HepG2 (cell line): ENCODE data around the gene FBLIM1. TPM values are rescaled to one million over a fixed set of nuclear protein-coding genes. Genes with fewer than 3 reads are reported as not detected.
A peak's percentile ranks its signal among the peaks of the same experiment; 100 is the strongest.

Source experiments
- ATAC-seq: fragments of 200-7000 bp; cut with Tn5 transposase; 3 replicates; pipeline ENCODE4 v1.9.1; 2020; ENCODE audit warnings: mild to moderate bottlenecking, moderate library complexity
- BruUV-seq: library from RNA; stranded (reverse); fragments of 400-500 nt; replicated peaks from 2 replicates; lab custom pipeline; 2021; lab: Mats Ljungman, UMichigan
- CTCF ChIA-PET: fragments of 300-600 bp; formaldehyde crosslinking; extraction: SDS; loops from one replicate; lab custom pipeline; 2021; ENCODE audit warnings: low total read pairs, inconsistent platforms, low intra/inter-chr PET ratio; lab: Yijun Ruan, JAX
- POLR2A ChIA-PET: fragments of 350-600 bp; sonication (Branson Sonifier 250); formaldehyde crosslinking; loops from one replicate; lab custom pipeline; 2020; ENCODE audit warnings: antibody characterized with exemption, inconsistent platforms; lab: Yijun Ruan, JAX
- DNase-seq: peaks from one replicate; pipeline ENCODE4 v3.0.0-alpha.2; 2015; ENCODE audit warnings: low spot score
- FAIRE-seq: peaks from 3 replicates; lab custom pipeline; 2011; peaks lifted over from hg19 to GRCh38; lab: Jason Lieb, UNC
- H2AFZ ChIP-seq: one replicate; pipeline ENCODE4 v1.6.1; 2011; ENCODE audit warnings: low read length, inconsistent platforms
- H3K27ac ChIP-seq: fragments of 300-600 bp; 3 replicates; pipeline ENCODE4 v1.8.0; 2011; ENCODE audit warnings: mixed run types, mild to moderate bottlenecking, mixed read lengths, low read length, inconsistent platforms; ENCODE audit not compliant: insufficient read depth; ENCODE audit errors: extremely low read length
- H3K27me3 ChIP-seq, 2 experiments: fragments of 200-600 bp in 1 of 2; 2 replicates in 1 of 2; 3 replicates in 1 of 2; pipeline versions ENCODE4 v1.6.0 to v1.8.0; 2011; ENCODE audit warnings: low read length in 2 of 2, mild to moderate bottlenecking in 2 of 2, moderate library complexity in 2 of 2, inconsistent platforms in 1 of 2; ENCODE audit not compliant: insufficient read depth in 2 of 2, control insufficient read depth in 1 of 2
- H3K36me3 ChIP-seq, 2 experiments: fragments of 200-600 bp in 1 of 2; replicated peaks in 1 of 2; 2 replicates in 1 of 2; 3 replicates in 1 of 2; pipeline versions ENCODE4 v1.5.1 to v1.8.0; 2011; ENCODE audit warnings: low read length in 2 of 2, inconsistent platforms in 1 of 2; ENCODE audit not compliant: insufficient read depth in 2 of 2, control insufficient read depth in 1 of 2
- H3K4me1 ChIP-seq: 2 replicates; pipeline ENCODE4 v1.5.1; 2012; ENCODE audit warnings: low read length, inconsistent platforms; ENCODE audit not compliant: insufficient read depth
- H3K4me2 ChIP-seq: 2 replicates; pipeline ENCODE4 v1.6.0; 2011; ENCODE audit warnings: low read depth, low read length, inconsistent platforms
- H3K4me3 ChIP-seq, 3 experiments: fragments of 200-600 bp in 1 of 3; sonication (generic), shearing (Covaris generic) in 1 of 3; replicated peaks in 1 of 3; 2 replicates each; pipeline ENCODE4 v1.5.1; 2011 to 2016; ENCODE audit warnings: low read length in 3 of 3, inconsistent platforms in 2 of 3, low read depth in 2 of 3, mild to moderate bottlenecking in 2 of 3, control low read depth in 1 of 3, mixed read lengths in 1 of 3; ENCODE audit not compliant: insufficient read depth in 1 of 3
- H3K79me2 ChIP-seq: one replicate; pipeline ENCODE4 v1.6.1; 2011; ENCODE audit warnings: low read length, inconsistent platforms; ENCODE audit not compliant: insufficient read depth
- H3K9ac ChIP-seq: 2 replicates; pipeline ENCODE4 v1.6.0; 2011; ENCODE audit warnings: mild to moderate bottlenecking, low read depth, low read length, inconsistent platforms; ENCODE audit not compliant: insufficient read depth
- H3K9me3 ChIP-seq: 2 replicates; pipeline ENCODE4 v1.5.1; 2012; ENCODE audit warnings: mild to moderate bottlenecking, low read length
- H4K20me1 ChIP-seq: 2 replicates; pipeline ENCODE4 v1.6.0; 2011; ENCODE audit warnings: inconsistent platforms, mild to moderate bottlenecking, low read length, moderate library complexity; ENCODE audit not compliant: insufficient read depth
- ERF ChIP-seq: IDR thresholded peaks from 2 replicates; pipeline ENCODE4 v1.6.1; 2018; ENCODE audit warnings: missing biosample characterization, missing genetic modification reagents
- SAP130 ChIP-seq: IDR thresholded peaks from 2 replicates; pipeline ENCODE4 v1.6.1; 2016; ENCODE audit warnings: low read depth
- STAG1 ChIP-seq: sonication (generic); formaldehyde crosslinking; IDR thresholded peaks from 2 replicates; pipeline ENCODE4 v1.4.0; 2020; ENCODE audit warnings: missing genetic modification reagents
- TFAP4 ChIP-seq: sonication (generic); IDR thresholded peaks from 2 replicates; pipeline ENCODE4 v1.6.1; 2016; ENCODE audit warnings: low read depth, borderline replicate concordance
- ZMYM3 ChIP-seq: sonication (generic); formaldehyde crosslinking; IDR thresholded peaks from 2 replicates; pipeline ENCODE4 v1.5.1; 2020; ENCODE audit warnings: mild to moderate bottlenecking, missing genetic modification reagents
- ZNF207 ChIP-seq: fragments of 450-650 bp; IDR thresholded peaks from 2 replicates; pipeline ENCODE4 v1.6.1; 2016; ENCODE audit warnings: antibody characterized with exemption, borderline replicate concordance
- ZNF224 ChIP-seq: sonication (generic); formaldehyde crosslinking; IDR thresholded peaks from 2 replicates; pipeline ENCODE4 v1.5.0; 2020; ENCODE audit warnings: mild to moderate bottlenecking, missing genetic modification reagents
- ZNF280D ChIP-seq: sonication (generic); formaldehyde crosslinking; IDR thresholded peaks from 2 replicates; pipeline ENCODE4 v1.5.1; 2020; ENCODE audit warnings: mild to moderate bottlenecking, missing genetic modification reagents
- ZNF644 ChIP-seq: IDR thresholded peaks from 2 replicates; pipeline ENCODE4 v1.6.1; 2016; ENCODE audit warnings: low read depth
- WGBS: methylation state at CpG from one replicate; pipeline ENCODE4 v1.1.6; 2017; ENCODE audit warnings: low lambda C conversion rate; 5-methylcytosine and 5-hydroxymethylcytosine counted together
- in situ Hi-C: cut with HindIII; loops from 2 replicates; pipeline ENCODE4 v1.10.0; 2017; ENCODE audit warnings: low pct_unique_long_range_greater_than_20kb; ENCODE audit not compliant: extremely low pct_ligation_motif_present
- intact Hi-C: fragments of 100-400 bp; cut with micrococcal nuclease; formaldehyde crosslinking; loops from one replicate; pipeline ENCODE4 v1.10.0; 2022; ENCODE audit not compliant: unreplicated experiment
- polyA plus RNA-seq, 8 experiments: library from polyadenylated mRNA; depleted of rRNA in 3 of 8; stranded (reverse) in 7 of 8; unstranded in 1 of 8; fragments of >200 nt; fragmentation: Illumina TruSeq in 4 of 8; extraction: Trizol in 4 of 8; gene quantifications; 2 replicates each; pipeline versions ENCODE4 v1.2.1 to v1.2.3, GENCODE V29; 2011 to 2016; ENCODE audit warnings: low read depth in 4 of 8, missing spikeins in 1 of 8, mixed read lengths in 1 of 8; ENCODE audit not compliant: insufficient read depth in 1 of 8
- total RNA-seq, 5 experiments: library from RNA; depleted of rRNA; stranded (reverse); fragments of >200 nt; fragmentation: Illumina TruSeq; extraction: Trizol; gene quantifications; 2 replicates each; pipeline ENCODE4 v1.2.3, GENCODE V29; 2016; ENCODE audit warnings: low read depth in 1 of 5
- TF ChIP-seq, protein P1 (sequence below): sonication (generic); formaldehyde crosslinking; IDR thresholded peaks from 2 replicates; pipeline ENCODE4 v1.8.0; 2022; ENCODE audit warnings: mild to moderate bottlenecking, missing genetic modification reagents, moderate library complexity
- TF ChIP-seq, protein P2 (sequence below): IDR thresholded peaks from 2 replicates; pipeline ENCODE4 v1.6.1; 2016; ENCODE audit warnings: missing compliant biosample characterization, missing genetic modification reagents, borderline replicate concordance
- TF ChIP-seq, protein P3 (sequence below): sonication (generic); formaldehyde crosslinking; IDR thresholded peaks from 2 replicates; pipeline ENCODE4 v1.5.0; 2020; ENCODE audit warnings: mild to moderate bottlenecking, missing genetic modification reagents, moderate library complexity
- TF ChIP-seq, protein P4 (sequence below): sonication (generic); formaldehyde crosslinking; IDR thresholded peaks from 2 replicates; pipeline ENCODE4 v1.4.0; 2020; ENCODE audit warnings: missing genetic modification reagents, borderline replicate concordance

The FBLIM1 gene
- total and polyA plus RNA-seq, 2 of the 13 experiments (the other 11 are each of a cell fraction or from before 2014, with no cell fraction given), result 10.6 to 23.0 TPM

- TF ChIP-seq ZNF280D (CRISPR knock-in tag), result no peak
These were observed 19.3 kb upstream of the FBLIM1 start (continued) for GRCh38 chr1:15739259-15739658.

DNA sequence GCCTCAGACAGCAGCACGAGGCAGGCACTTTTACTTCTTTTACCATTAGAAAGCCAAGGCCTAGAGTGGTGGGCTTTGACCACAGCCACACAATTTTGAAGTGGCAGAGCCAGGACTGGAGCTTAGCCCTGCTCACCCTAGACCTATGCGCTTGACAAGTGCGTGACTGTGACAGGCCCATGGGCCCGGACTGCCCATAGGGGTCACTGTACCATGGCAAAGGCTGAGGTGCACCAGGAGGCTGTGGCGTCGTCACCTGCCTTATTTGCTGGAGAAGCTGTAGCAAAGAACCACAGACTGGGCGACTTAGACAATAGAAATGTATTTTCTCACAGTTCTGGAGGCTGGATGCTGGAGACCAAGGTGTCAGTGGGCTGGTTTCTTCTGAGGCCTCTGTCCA lies 18.9 kb upstream of the FBLIM1 start:
- no peak for FAIRE-seq
- no peak overlapping the region for H2AFZ ChIP-seq
- no TSS peak for BruUV-seq
- TF ChIP-seq TFAP4, result no peak
- TF ChIP-seq, protein P1, sequence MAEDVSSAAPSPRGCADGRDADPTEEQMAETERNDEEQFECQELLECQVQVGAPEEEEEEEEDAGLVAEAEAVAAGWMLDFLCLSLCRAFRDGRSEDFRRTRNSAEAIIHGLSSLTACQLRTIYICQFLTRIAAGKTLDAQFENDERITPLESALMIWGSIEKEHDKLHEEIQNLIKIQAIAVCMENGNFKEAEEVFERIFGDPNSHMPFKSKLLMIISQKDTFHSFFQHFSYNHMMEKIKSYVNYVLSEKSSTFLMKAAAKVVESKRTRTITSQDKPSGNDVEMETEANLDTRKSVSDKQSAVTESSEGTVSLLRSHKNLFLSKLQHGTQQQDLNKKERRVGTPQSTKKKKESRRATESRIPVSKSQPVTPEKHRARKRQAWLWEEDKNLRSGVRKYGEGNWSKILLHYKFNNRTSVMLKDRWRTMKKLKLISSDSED (CRISPR knock-in tag), result no peak
- TF ChIP-seq SAP130 (CRISPR knock-in tag), result peak; percentile 27; the same call in 1 of the 2 replicates
- no peak for TF ChIP-seq ZNF224 (CRISPR knock-in tag)
- TF ChIP-seq STAG1 (CRISPR knock-in tag), result peak; percentile 28
- TF ChIP-seq ERF (CRISPR knock-in tag), result 0 out of 2 replicates have a peak, but pooled peaks have one; percentile 44
- TF ChIP-seq, protein P2, sequence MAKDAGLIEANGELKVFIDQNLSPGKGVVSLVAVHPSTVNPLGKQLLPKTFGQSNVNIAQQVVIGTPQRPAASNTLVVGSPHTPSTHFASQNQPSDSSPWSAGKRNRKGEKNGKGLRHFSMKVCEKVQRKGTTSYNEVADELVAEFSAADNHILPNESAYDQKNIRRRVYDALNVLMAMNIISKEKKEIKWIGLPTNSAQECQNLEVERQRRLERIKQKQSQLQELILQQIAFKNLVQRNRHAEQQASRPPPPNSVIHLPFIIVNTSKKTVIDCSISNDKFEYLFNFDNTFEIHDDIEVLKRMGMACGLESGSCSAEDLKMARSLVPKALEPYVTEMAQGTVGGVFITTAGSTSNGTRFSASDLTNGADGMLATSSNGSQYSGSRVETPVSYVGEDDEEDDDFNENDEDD, result 0 out of 2 replicates have a peak, but pooled peaks have one; percentile 17
- TF ChIP-seq, protein P3, sequence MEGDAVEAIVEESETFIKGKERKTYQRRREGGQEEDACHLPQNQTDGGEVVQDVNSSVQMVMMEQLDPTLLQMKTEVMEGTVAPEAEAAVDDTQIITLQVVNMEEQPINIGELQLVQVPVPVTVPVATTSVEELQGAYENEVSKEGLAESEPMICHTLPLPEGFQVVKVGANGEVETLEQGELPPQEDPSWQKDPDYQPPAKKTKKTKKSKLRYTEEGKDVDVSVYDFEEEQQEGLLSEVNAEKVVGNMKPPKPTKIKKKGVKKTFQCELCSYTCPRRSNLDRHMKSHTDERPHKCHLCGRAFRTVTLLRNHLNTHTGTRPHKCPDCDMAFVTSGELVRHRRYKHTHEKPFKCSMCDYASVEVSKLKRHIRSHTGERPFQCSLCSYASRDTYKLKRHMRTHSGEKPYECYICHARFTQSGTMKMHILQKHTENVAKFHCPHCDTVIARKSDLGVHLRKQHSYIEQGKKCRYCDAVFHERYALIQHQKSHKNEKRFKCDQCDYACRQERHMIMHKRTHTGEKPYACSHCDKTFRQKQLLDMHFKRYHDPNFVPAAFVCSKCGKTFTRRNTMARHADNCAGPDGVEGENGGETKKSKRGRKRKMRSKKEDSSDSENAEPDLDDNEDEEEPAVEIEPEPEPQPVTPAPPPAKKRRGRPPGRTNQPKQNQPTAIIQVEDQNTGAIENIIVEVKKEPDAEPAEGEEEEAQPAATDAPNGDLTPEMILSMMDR (CRISPR knock-in tag), result peak; percentile 66
- TF ChIP-seq, protein P4, sequence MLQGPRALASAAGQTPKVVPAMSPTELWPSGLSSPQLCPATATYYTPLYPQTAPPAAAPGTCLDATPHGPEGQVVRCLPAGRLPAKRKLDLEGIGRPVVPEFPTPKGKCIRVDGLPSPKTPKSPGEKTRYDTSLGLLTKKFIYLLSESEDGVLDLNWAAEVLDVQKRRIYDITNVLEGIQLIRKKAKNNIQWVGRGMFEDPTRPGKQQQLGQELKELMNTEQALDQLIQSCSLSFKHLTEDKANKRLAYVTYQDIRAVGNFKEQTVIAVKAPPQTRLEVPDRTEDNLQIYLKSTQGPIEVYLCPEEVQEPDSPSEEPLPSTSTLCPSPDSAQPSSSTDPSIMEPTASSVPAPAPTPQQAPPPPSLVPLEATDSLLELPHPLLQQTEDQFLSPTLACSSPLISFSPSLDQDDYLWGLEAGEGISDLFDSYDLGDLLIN (CRISPR knock-in tag), result no peak
- TF ChIP-seq ZNF207, result no peak
- peak; percentile 78 for TF ChIP-seq ZNF644 (CRISPR knock-in tag)
- 0 out of 2 replicates have a peak, but pooled peaks have one; percentile 26 for TF ChIP-seq ZMYM3

More for the DNA sequence above, 18.9 kb upstream of the FBLIM1 start:
- no peak for DNase-seq
- Histone ChIP-seq H3K4me2 (peak overlapping the region; percentile 62), H3K4me1 (peaks cover 90% of the 10 kb centered on the region), H3K27ac (no peak overlapping the region), H3K9me3 (no peaks in the 10 kb centered on the region), H4K20me1 (no peaks in the 10 kb centered on the region), H3K36me3 (no peaks in the 10 kb centered on the region), H3K79me2 (no peaks in the 10 kb centered on the region), H3K4me3 (no peak overlapping the region), H3K9ac (no peak overlapping the region), H3K27me3 (no peaks in the 10 kb centered on the region)
- peak; percentile 27 for ATAC-seq
- 33% methylated on average over 7 of the region's 7 CpGs for WGBS
- CTCF ChIA-PET, result interaction anchor here (1.0 kb wide), 1 partner anchor 145 kb away, joined by 3 read pairs; no protein-coding TSS in a partner anchor
- in situ Hi-C loops (loop anchor here (5.0 kb wide), 1 partner anchor 142 kb away; no protein-coding TSS in a partner anchor), intact Hi-C loops (loop anchor here (5.0 to 10.0 kb wide), 2 partner anchors 55 to 142 kb away; partner anchors contain the start of gene PLEKHM2)
- POLR2A ChIA-PET, result interaction anchor here (1.4 kb wide), 1 partner anchor 121 kb away, joined by 4 read pairs; no protein-coding TSS in a partner anchor
